Measurements from ENCODE around the gene NEU1.
A peak's percentile ranks its signal among the peaks of the same experiment; 100 is the strongest.

GRCh38 chr6:31827286-31828079 is 35.1 kb downstream of the NEU1 start, which contains the start of gene HSPA1B:
- peak in 2 of 7 experiments; percentile 5 to 11 for TF ChIP-seq CTCF (IDR thresholded peaks at IDR 0.05)
- peak; percentile 100 for TF ChIP-seq POLR2A (IDR thresholded peaks at IDR 0.05)
